ENCODE results near the gene P3H3.

P3H3 gene

GRCh38 chr12:6799147-6799546, 29.1 kb upstream of the P3H3 start:
- DNase-seq = no peak

- no peak for DNase-seq
These were observed 21.0 kb upstream of the P3H3 start for GRCh38 chr12:6807170-6807569.

- DNase-seq = no peak
These were observed 19.2 kb upstream of the P3H3 start for GRCh38 chr12:6809056-6809455.

GRCh38 chr12:6810758-6811157, 17.4 kb upstream of the P3H3 start:
- no peak for DNase-seq

DNA sequence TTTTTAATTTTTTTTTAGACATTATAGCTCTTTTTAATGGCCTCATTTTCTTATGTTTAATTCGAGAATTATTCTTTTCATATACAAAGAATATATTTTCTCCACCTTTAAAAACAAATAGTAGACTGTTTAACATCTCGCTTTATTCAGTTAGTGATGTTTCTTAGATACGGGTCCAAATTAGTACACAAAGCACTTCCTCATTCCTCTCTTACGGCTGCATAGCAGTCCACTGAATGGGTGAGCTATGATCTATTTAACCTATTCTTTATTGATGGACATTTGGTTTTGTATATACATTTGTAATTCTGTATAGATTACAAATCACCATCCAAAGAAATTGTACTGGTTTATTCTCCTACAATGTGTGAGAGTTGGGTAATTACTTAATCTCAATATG, 14.8 kb upstream of the P3H3 start:
- DNase-seq = no peak

DNA sequence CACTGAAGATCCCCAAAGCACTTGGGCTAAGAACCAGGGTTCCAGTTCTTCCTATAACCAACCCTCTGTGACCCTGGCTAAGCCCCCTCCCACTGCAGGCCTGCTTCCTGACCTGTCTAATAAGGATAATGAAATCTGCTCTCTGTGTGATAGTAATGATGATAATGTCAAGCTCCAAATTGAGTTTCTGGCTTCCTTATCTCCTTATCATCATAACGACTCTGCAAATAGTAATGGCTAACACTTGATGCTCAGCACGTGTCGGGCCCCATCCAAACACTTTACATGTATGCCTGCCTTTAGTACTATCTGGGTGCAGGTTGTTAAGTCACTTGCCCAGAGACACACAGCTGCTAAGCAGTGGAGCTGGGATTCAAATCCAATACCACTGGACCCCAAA, 11.6 kb upstream of the P3H3 start:
- DNase-seq = no peak

DNA sequence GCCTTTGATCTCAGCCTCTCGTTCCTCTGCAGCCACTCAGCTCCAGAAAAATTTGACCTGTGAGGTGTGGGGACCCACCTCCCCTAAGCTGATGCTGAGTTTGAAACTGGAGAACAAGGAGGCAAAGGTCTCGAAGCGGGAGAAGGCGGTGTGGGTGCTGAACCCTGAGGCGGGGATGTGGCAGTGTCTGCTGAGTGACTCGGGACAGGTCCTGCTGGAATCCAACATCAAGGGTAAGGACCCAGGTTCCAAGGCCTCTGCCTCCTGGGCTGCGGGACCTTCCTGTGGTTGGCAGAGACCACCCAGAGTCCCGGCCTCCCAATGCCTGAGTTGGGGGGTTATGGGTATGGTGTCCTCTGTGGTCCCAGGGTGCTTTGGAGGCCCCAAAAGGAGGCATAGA, 11.1 kb upstream of the P3H3 start:
- no peak for DNase-seq

DNA sequence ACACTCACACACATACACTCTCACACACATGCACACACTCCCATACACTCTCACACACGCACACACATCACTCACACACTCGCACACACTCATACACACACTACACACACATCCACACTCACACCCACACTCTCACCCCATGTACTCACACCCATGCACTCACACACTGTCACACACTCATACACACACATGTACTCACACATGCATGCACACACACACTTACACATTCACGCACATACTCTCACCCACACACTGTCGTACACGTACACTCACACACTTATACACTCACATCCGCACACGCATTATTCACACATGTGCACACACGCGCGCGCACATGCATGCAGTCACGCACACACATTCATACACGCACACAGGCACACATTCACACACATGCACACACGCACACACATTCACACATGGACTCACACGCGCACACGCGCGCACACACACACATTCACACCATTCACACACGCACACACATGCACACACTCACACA, 10.5 kb upstream of the P3H3 start:
- no peak for DNase-seq

DNA sequence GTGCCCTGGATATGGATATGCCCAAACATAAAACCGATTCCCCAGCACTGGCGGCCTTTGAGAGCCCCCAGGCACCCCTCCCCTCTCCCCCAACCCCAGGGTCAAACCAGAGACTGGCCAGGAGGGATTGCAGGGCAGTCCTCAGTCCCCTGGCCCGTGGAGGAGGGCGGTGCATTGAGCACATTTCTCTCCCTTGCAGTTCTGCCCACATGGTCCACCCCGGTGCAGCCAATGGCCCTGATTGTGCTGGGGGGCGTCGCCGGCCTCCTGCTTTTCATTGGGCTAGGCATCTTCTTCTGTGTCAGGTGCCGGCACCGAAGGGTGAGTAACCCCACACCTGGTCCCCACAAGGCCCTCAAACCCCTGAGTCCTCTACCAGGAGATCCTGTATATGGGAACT, 10.0 kb upstream of the P3H3 start:
- DNase-seq = no peak

DNA sequence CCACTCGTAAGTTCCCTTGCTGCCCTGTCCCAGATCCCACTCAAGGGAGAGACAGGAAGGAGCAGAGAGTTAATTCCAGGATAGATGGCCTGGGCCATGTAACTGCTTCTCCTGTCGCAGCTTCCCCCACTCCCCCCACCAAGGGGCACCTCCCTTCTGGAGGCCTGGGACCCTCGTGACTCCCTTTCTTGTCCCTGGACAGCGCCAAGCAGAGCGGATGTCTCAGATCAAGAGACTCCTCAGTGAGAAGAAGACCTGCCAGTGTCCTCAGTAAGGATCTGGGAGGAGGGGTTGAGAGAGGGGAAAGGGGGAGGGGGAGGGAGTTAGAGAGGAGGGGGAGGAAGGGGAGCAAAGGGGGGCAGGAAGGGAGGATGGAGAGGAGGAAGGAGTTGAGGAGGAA, 9.6 kb upstream of the P3H3 start:
- DNase-seq = no peak

- DNase-seq = no peak
These were observed 8.8 kb upstream of the P3H3 start for GRCh38 chr12:6819106-6820030.

GRCh38 chr12:6820166-6820565, 8.0 kb upstream of the P3H3 start:
- DNase-seq = no peak

DNA sequence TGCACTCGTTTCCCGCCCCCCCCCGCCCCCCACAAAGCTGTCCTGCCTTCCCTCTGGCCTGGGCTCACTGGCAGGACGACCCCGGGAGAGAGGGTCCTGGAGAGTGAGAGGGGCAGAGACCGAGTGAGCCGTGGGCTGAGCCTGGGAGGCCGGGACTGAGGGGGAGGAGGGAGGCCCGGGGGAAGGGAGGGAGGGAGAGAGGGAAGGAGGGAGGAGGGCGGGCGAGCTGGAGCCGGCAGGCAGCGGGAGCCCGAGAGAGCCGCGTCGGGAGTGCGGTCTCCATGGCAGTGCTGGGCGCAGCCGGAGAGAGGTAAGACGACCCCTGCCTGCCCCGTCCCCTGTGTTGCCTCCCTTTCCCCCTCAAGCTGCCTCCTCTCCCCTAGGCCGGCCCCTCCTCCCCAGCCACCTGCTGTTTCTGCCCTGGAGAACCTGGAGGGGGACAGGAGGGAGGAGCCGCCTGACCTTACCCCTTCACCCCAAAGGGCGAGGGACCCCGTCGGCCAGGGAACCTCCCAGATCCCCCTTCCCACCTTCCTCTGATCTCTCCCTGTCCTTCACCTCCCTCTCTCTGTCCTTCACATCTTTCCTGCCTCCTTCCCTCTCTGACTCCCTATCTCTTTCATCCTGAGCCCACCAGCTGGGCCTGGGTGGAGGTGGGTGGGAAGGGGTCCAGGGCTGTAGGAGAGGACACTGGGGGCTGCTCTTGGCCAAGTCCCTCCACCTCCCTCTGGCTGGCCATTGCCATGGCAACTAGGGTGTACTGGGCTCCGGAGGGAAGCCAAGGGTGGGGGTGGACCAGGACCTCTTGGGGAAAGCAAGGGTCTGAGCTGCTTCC, 6.4 kb upstream of the P3H3 start, which contains the start of gene GPR162:
Gene GPR162, plus strand, starts transcription at position 231 of the 835 bp plus-strand sequence. CDS start 2,078 bp downstream, outside the sequence.
- no peak for DNase-seq

GRCh38 chr12:6822426-6823135, 5.6 kb upstream of the P3H3 start:
- DNase-seq = no peak

GRCh38 chr12:6823182-6824084, 4.8 kb upstream of the P3H3 start:
- DNase-seq = no peak

DNA sequence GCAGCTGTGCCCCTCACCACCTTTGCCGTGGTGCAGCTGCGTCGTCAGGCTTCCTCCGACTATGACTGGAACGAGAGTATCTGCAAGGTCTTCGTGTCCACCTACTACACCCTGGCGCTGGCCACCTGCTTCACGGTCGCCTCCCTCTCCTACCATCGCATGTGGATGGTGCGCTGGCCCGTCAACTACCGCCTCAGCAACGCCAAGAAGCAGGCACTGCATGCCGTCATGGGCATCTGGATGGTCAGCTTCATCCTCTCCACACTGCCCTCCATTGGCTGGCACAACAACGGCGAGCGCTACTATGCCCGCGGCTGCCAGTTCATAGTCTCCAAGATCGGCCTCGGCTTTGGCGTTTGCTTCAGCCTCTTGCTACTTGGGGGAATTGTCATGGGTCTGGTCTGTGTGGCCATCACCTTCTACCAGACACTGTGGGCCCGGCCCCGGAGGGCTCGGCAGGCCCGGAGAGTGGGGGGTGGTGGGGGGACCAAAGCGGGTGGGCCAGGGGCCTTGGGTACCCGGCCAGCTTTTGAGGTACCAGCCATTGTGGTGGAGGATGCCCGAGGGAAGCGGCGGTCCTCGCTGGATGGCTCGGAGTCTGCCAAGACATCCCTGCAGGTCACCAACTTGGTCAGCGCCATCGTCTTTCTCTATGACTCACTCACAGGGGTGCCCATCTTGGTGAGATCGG, 4.0 kb upstream of the P3H3 start:
- no peak for DNase-seq

DNA sequence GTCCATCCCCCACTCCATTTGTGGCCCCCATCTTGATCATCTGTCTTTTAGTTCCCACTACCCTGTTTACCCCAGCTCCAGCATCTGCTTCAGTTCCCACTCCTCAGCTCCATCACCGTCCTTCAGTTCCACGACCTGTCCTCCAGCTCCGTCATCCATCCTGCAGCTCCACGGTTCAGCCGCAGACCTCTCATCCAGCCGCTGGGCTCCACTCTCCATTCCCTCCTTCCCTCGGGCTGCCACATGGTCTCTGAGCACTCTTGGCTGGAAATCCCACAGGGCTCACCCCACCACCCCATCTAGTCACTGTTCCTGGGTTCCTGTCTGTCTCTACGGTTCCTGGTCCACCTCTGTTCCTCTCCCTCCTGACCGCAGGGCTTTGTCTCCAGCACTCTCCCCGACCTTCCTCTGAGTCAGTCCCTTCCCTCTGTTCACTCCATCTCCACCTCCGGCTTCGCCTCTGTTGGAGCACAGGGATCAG, 3.3 kb upstream of the P3H3 start:
- DNase-seq = no peak

DNA sequence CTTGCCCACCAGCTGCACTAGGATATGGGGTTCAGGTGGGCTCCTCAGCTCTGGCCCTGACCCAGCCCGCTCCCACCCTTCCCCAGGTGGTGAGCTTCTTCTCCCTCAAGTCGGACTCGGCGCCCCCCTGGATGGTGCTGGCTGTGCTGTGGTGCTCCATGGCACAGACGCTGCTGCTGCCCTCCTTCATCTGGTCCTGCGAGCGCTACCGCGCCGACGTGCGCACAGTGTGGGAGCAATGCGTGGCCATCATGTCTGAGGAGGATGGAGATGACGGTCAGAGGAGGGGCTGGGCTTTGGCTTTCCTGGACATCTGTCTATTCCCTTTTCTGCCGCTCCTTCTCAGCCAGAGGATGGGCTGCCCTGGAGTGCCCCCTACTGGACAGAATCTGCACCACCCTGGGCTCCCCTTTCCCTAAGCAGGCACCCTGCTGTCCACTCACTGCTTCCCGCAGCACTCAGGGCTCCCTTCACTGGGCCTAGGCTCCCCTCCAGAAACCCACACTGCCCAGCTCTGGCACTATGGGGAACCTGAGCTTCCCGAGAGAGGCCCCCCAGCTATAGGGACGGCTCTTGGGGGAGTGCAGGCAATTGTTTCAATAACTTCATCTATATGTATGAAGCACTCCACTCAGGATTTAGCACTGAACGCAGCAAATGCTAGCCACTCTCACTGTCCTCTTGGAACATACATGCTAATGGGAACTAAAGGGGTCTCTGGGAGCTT, 2.6 kb upstream of the P3H3 start:
- peak; percentile 67 to 97 for DNase-seq

DNA sequence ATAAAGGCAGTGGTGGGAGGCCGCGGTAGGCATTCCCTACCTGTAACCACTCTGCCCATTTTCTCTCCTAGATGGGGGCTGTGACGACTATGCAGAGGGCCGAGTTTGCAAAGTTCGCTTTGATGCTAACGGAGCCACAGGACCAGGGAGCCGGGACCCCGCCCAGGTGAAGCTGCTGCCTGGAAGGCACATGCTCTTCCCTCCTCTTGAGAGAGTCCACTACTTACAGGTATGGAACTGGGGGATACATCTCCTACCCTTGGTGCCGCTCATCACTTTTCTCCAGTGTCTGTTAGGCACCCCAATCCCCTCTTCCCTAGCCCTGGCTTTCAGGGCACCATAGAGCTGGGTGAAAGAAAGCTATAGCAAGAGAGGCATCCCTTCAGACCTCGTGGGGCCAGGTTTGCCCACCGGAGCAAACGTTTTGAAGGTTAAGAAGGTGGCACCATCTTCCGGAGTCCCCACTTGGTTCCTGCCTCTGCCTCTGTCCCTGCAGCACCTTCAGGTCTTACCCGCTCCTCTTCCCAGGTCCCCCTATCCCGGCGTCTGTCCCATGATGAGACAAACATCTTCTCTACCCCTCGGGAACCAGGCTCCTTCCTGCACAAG, 2.0 kb upstream of the P3H3 start:
- no peak for DNase-seq

Measured in inflammatory macrophage treated with lipopolysaccharide for 1 hour (primary cell).